Mucosa of rectum (tissue), 2 donors: ENCODE data around the gene GMPR2.

Source experiments
- H3K27ac ChIP-seq, 2 donors: one replicate each; pipeline ENCODE4 v1.7.0; 2013; ENCODE audit warnings: inconsistent platforms in 2 of 2, low read depth in 2 of 2, low read length in 2 of 2
- H3K27me3 ChIP-seq, 2 donors: one replicate each; pipeline ENCODE4 v1.7.0; 2013; ENCODE audit warnings: low read length in 2 of 2; ENCODE audit not compliant: control insufficient read depth in 2 of 2, insufficient read depth in 2 of 2
- H3K36me3 ChIP-seq, 2 donors: one replicate each; pipeline ENCODE4 v1.7.0; 2013; ENCODE audit warnings: low read length in 2 of 2; ENCODE audit not compliant: control insufficient read depth in 2 of 2, insufficient read depth in 2 of 2
- H3K4me1 ChIP-seq, 2 donors: one replicate each; pipeline ENCODE4 v1.7.0; 2013; ENCODE audit warnings: low read length in 2 of 2, mild to moderate bottlenecking in 1 of 2; ENCODE audit not compliant: control insufficient read depth in 2 of 2, insufficient read depth in 2 of 2
- H3K4me3 ChIP-seq, 2 donors: one replicate each; pipeline ENCODE4 v1.7.0; 2013; ENCODE audit warnings: low read length in 2 of 2
- H3K9ac ChIP-seq, 2 donors: one replicate each; pipeline ENCODE4 v1.7.0; 2013; ENCODE audit warnings: low read length in 2 of 2, low read depth in 1 of 2, mild to moderate bottlenecking in 1 of 2
- H3K9me3 ChIP-seq, 2 donors: one replicate each; pipeline ENCODE4 v1.7.0; 2013; ENCODE audit warnings: low read length in 2 of 2; ENCODE audit not compliant: control insufficient read depth in 2 of 2
- donor health status: healthy.
- donor health status: Normal muscosa, but diverticular disease.

Gene GMPR2

GRCh38 chr14:24259282-24260025, 26.7 kb downstream of the GMPR2 start:
- H3K27me3 ChIP-seq, result no peaks in the 10 kb centered on the region
- H3K4me1 ChIP-seq, result no peaks in the 10 kb centered on the region
- H3K9me3 ChIP-seq, result no peaks in the 10 kb centered on the region
- H3K9ac ChIP-seq, result no peak overlapping the region
- H3K4me3 ChIP-seq, result no peak overlapping the region
- H3K27ac ChIP-seq, result no peak overlapping the region
- H3K36me3 ChIP-seq, result peaks cover 0 to 1% of the 10 kb centered on the region in 2 donors

- peaks cover 0 to 5% of the 10 kb centered on the region in 2 donors for H3K36me3 ChIP-seq
- no peaks in the 10 kb centered on the region for H3K9me3 ChIP-seq
- H3K4me3 ChIP-seq, result no peak overlapping the region
- no peak overlapping the region for H3K9ac ChIP-seq
- H3K4me1 ChIP-seq, result no peaks in the 10 kb centered on the region
- H3K27ac ChIP-seq, result no peak overlapping the region
- H3K27me3 ChIP-seq, result no peaks in the 10 kb centered on the region
Observed at GRCh38 chr14:24260026-24260779, 27.5 kb downstream of the GMPR2 start.

GRCh38 chr14:24260780-24261157, 28.0 kb downstream of the GMPR2 start:
- no peak overlapping the region for H3K27ac ChIP-seq
- no peak overlapping the region for H3K4me3 ChIP-seq
- no peaks in the 10 kb centered on the region for H3K27me3 ChIP-seq
- H3K9me3 ChIP-seq, result no peaks in the 10 kb centered on the region
- no peak overlapping the region for H3K9ac ChIP-seq
- H3K36me3 ChIP-seq, result peaks cover 3 to 7% of the 10 kb centered on the region in 2 donors
- no peaks in the 10 kb centered on the region for H3K4me1 ChIP-seq

- Histone ChIP-seq H3K4me1 (no peaks in the 10 kb centered on the region), H3K27ac (no peak overlapping the region), H3K27me3 (no peaks in the 10 kb centered on the region), H3K9me3 (no peaks in the 10 kb centered on the region), H3K9ac (no peak overlapping the region), H3K4me3 (no peak overlapping the region), H3K36me3 (peaks cover 10 to 12% of the 10 kb centered on the region in 2 donors)
Observed at GRCh38 chr14:24261256-24261968, 28.7 kb downstream of the GMPR2 start.

GRCh38 chr14:24261969-24262327, 29.2 kb downstream of the GMPR2 start:
- Histone ChIP-seq H3K9me3 (no peaks in the 10 kb centered on the region), H3K9ac (no peak overlapping the region), H3K36me3 (peaks cover 15 to 18% of the 10 kb centered on the region in 2 donors), H3K27ac (no peak overlapping the region), H3K27me3 (no peaks in the 10 kb centered on the region), H3K4me3 (no peak overlapping the region), H3K4me1 (no peaks in the 10 kb centered on the region)

DNA sequence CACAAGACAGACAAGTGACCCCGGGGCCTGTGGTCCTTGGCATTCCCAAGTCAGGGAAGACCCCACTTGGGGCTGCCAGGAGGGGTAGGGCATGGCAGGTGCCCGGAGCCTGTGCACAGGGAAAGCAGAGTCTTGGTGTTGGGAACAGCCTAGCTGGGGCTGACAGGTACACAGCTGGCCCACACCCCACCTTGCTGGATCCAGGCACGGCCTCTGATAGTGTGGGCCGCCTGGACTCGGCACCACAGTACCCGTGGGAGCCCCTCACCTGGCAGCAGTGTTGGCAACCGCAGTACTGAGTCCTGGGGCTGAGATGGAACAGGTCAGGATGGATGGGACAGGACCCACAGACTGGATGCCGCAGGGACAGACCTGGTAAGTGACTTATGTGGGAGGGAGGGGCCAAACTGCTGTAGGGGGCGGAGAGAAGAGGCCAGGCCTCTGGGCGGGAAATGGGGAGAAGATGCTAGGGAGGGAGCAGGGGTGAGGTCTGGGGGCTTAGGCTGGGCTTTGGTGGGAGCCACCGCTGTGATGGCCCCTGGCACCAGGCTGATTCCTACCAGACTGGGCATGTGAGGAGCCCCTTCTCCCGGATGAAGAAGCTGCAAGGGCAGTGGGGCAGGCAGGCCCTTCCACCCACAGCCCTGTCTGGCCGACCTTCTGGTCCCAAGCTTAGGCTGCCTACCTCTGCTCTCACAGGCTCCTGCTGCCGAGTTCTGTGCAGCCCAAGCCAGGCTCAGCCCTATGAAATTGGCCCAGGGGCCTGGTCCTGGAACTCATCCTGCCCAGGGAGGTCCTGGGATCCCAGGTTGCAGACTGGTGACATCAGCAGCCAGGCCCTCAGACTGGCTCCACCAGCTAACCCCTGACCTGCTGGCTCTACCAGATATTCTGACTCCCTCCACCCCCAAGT, 30.3 kb downstream of the GMPR2 start, which contains the start of gene TGM1:
TSS of gene TGM1 (minus strand) at position 357 of the 913 bp plus-strand sequence. CDS start 825 bp downstream, outside the sequence.
- Histone ChIP-seq H3K4me3 (no peak within 1 kb of the TSS), H3K4me1 (no peaks in the 10 kb centered on the region), H3K36me3 (peaks cover 24% of the 10 kb centered on the region in 2 donors), H3K27me3 (no peaks in the 10 kb centered on the region), H3K27ac (no peak within 1 kb of the TSS), H3K9me3 (no peaks in the 10 kb centered on the region), H3K9ac (no peak within 1 kb of the TSS)

GRCh38 chr14:24263848-24264247, 31.1 kb downstream of the GMPR2 start:
- Histone ChIP-seq H3K9me3 (no peaks in the 10 kb centered on the region), H3K36me3 (peaks cover 28% of the 10 kb centered on the region in 2 donors), H3K4me3 (no peak overlapping the region), H3K9ac (no peak overlapping the region), H3K4me1 (no peaks in the 10 kb centered on the region), H3K27me3 (no peaks in the 10 kb centered on the region), H3K27ac (no peak overlapping the region)

- H3K27ac ChIP-seq, result no peak overlapping the region
- H3K4me1 ChIP-seq, result no peaks in the 10 kb centered on the region
Observed at GRCh38 chr14:24264298-24264697, 31.6 kb downstream of the GMPR2 start.

DNA sequence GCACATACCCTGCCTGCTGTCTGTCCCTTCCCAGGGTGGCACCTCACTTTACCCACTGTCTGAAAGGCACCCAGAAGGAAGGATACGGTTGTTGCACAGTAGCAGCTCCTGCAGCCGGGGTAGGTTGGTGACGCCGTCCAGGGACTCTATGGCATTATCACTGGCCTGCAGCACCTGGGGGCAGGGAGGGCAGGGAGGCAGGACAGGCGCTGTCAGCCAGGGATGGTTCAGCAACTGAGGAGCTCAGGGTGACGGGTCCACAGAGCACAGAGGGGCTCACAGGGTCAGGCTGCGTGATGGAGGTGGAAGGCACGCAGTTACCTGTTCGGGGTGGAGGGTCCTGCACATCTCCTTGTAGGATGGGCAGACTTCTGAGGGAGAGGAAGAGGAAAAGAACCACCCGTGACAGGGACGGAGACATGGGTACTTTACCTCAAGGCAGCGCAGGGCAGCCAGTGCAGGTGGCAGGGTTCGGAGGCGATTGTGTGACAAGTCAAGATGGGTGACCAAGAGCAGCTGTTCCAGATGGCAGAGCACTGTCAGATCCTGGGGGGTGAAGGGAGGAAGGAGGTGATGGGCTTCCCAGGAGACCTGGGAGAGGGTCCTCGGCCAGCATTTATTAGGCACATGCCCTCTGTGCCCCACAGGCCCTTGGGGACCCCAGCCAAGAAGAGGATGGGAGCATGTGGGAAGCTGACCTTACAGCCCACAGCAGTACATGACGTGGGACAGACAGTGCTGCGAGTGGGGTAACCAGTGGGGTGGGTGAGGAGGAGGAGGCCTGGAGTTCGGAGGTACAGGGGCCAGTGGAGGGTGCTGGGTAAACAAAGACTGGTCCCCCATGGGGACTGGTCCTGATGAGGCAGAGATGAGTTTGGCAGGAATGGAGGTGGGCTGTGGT, 33.9 kb downstream of the GMPR2 start:
- no peak overlapping the region for H3K27ac ChIP-seq

More at GRCh38 chr14:24264298-24264697, 31.6 kb downstream of the GMPR2 start:
- no peaks in the 10 kb centered on the region for H3K9me3 ChIP-seq
- H3K36me3 ChIP-seq, result peaks cover 32 to 33% of the 10 kb centered on the region in 2 donors
- H3K4me3 ChIP-seq, result no peak overlapping the region
- H3K9ac ChIP-seq, result no peak overlapping the region
- H3K27me3 ChIP-seq, result no peaks in the 10 kb centered on the region

More for the DNA sequence above, 33.9 kb downstream of the GMPR2 start:
- Histone ChIP-seq H3K9me3 (no peaks in the 10 kb centered on the region), H3K4me1 (peaks cover 3 to 5% of the 10 kb centered on the region in 2 donors), H3K4me3 (no peak overlapping the region), H3K36me3 (peaks cover 34% of the 10 kb centered on the region in 2 donors), H3K27me3 (no peaks in the 10 kb centered on the region), H3K9ac (no peak overlapping the region)
